GM12864 (cell line): Measurements from ENCODE around the gene SNRNP200.

Source experiments
- DNase-seq: peaks from one replicate; pipeline ENCODE4 v3.0.0-alpha.2; 2011; ENCODE audit warnings: low read depth
- H3K4me3 ChIP-seq: 2 replicates; pipeline ENCODE4 v1.5.1; 2011; ENCODE audit warnings: mild to moderate bottlenecking, low read depth, low read length, control low read depth
- TF ChIP-seq, protein P1 (sequence below): IDR thresholded peaks from 2 replicates; pipeline ENCODE4 v1.5.1; 2011; ENCODE audit warnings: low read depth, mild to moderate bottlenecking, moderate library complexity, low read length, control low read depth, inconsistent platforms; ENCODE audit errors: missing control alignments

SNRNP200 gene

DNA sequence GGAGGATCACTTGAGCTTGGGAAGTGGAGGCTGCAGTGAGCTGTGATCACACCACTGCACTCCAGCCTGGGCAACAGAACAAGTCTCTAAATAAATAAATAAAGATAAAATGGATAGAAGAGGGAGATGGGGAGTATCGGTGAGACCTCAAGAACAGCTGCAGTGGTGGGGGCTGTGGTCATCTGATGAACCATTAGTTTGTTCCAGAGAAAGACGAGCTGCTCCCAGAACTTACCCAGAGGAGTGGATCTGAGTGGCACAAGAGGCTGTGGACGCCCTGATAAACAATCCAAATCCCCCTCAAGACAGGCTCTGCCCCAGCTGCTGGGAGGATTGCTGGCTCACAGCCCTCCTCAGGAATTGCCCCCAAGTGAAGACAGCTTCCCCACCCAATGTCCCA is 66.3 kb downstream of the SNRNP200 start:
- no peak for DNase-seq
- H3K4me3 ChIP-seq = no peak overlapping the region
- TF ChIP-seq, protein P1, sequence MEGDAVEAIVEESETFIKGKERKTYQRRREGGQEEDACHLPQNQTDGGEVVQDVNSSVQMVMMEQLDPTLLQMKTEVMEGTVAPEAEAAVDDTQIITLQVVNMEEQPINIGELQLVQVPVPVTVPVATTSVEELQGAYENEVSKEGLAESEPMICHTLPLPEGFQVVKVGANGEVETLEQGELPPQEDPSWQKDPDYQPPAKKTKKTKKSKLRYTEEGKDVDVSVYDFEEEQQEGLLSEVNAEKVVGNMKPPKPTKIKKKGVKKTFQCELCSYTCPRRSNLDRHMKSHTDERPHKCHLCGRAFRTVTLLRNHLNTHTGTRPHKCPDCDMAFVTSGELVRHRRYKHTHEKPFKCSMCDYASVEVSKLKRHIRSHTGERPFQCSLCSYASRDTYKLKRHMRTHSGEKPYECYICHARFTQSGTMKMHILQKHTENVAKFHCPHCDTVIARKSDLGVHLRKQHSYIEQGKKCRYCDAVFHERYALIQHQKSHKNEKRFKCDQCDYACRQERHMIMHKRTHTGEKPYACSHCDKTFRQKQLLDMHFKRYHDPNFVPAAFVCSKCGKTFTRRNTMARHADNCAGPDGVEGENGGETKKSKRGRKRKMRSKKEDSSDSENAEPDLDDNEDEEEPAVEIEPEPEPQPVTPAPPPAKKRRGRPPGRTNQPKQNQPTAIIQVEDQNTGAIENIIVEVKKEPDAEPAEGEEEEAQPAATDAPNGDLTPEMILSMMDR = no peak

GRCh38 chr2:96238266-96238665 is 67.1 kb downstream of the SNRNP200 start:
- no peak overlapping the region for H3K4me3 ChIP-seq
- no peak for DNase-seq
- TF ChIP-seq, protein P1 = no peak

DNA sequence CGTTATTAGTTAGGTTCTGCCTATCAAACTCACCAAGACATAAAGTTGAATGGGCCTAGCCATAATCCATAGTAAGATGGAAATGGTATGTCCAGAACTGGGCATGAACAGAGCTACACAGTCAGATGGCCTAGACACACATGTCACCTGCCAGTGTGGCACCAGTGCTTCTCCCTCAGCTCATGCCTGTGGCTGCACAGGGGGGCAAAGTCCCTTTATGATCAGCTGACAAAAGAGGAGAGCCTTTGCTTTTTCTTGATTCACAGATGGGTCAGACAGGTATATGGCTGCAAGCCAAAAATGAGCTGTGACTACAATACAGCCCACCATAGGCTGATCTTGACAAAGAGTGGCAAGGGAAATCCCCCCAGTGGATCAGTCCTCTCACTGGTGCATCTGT is 68.5 kb downstream of the SNRNP200 start:
- no peak for DNase-seq
- H3K4me3 ChIP-seq = no peak overlapping the region
- TF ChIP-seq, protein P1 = no peak

DNA sequence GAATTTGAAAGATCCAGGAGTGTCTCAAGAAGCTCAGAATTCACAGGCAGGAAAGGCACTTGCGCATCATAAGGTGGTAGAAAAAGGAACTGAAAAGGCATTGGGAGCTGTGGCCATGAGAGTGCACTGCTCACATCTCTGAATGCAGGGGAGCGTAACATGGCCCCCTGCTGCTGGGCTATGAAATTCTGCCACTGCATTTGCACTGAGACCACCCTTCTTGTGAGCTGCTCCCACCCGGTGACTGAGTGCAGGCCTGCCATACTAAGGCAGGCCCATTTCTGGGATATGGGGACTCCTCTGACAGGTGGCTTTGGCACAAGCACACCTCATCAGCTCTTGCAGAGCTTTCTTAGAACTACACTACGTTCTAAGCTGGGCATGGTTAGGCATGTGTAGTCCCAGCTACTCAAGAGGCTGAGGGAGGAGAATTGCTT is 71.4 kb downstream of the SNRNP200 start:
- H3K4me3 ChIP-seq = no peak overlapping the region
- TF ChIP-seq, protein P1 = peak; percentile 51
- peak; percentile 62 for DNase-seq

DNA sequence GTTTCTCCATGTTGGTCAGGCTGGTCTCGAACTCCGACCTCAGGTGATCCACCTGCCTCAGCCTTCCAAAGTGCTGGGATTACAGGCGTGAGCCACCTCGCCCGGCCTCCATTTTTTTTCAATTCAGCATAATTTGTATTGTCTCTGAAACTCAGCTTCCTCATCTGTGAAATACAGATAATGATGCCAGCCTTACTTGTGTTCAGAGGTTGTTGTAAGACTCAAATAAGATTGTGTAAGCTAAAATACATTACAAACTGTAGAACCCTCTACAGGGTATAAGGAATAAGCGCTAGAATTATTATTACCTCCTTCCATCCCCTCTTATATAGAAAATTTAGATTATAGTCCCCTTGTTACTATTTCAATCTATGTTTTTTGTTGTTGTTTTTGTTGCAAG is 71.9 kb downstream of the SNRNP200 start:
- TF ChIP-seq, protein P1 = no peak
- no peak overlapping the region for H3K4me3 ChIP-seq
- no peak for DNase-seq

DNA sequence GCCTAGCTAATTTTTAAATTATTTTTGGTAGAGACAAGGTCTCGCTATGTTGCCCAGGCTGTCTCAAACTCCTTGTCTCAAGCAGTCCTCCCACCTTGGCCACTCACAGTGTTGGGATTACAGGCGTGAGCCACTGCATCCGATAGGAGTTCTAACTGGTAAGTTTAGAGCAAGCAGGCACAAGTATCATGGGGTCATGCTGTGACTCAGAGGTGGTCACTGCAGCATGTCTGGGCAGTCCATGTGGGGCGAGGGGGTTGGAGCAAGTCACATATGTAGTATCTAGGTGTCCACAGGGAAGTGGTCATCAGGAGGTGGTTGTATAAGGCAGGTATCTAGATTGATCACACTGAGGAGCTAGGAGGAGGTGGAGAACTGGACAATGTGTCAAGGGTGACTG is 74.0 kb downstream of the SNRNP200 start:
- TF ChIP-seq, protein P1 = no peak
- H3K4me3 ChIP-seq = no peak overlapping the region
- DNase-seq = no peak

DNA sequence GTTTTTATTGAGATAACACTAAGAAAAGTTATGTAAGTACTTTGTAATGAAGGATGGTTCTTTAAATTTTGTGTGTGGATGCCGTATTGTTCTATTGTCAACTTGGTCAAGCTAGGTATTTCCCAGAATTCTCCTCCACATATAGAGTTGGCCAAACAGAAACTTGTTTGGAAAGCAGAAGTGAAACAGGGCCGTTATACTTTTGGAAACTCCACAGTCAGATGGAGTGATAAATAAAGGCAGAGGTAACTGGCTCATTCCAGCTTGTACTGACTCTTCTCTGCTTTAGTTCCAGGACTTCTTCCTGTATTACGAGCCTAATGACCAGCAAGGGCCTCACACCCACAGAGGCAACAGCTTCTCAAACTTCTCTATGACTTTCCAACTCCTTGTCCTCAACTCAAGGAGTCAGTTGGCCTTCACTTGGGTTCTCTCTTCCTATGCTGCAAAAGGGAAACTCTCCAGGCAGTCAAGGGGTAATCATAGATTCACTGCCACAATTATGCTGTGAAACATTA is 80.3 kb downstream of the SNRNP200 start:
- peak overlapping the region; percentile 9 for H3K4me3 ChIP-seq
- peak; percentile 60 for DNase-seq
- TF ChIP-seq, protein P1 = no peak
